Activated T-cell treated with anti-CD3 and anti-CD28 coated beads, Interleukin-2, amount 50 U/mL, for 4 hours (primary cell): ENCODE measurements around the gene KRTAP9-8. TPM values are rescaled to one million over a fixed set of nuclear protein-coding genes. Genes with fewer than 3 reads are reported as not detected.
"Not testable (repeated sequence)": the region's sequence is repeated elsewhere in the genome, so short reads cannot be mapped to it uniquely, and the experiment has no call there.

Experiments
- ATAC-seq, 2 donors: fragments of 200-7000 bp; cut with Tn5 transposase; one replicate each; pipeline ENCODE4 v1.10.0; 2021
- DNase-seq: peaks from one replicate; pipeline ENCODE4 v3.0.0-alpha.2; 2020
- H3K27me3 Mint-ChIP-seq: one replicate; pipeline ENCODE4 v1.8.0; 2021; ENCODE audit warnings: low read depth, mixed read lengths
- H3K36me3 Mint-ChIP-seq: one replicate; pipeline ENCODE4 v1.8.0; 2022; ENCODE audit warnings: mixed read lengths; ENCODE audit not compliant: insufficient read depth
- H3K4me1 Mint-ChIP-seq: one replicate; pipeline ENCODE4 v1.8.0; 2021; ENCODE audit warnings: low read depth, mixed read lengths
- H3K4me3 Mint-ChIP-seq: one replicate; pipeline ENCODE4 v1.8.0; 2021; ENCODE audit warnings: mild to moderate bottlenecking, moderate library complexity, mixed read lengths
- H3K9me3 Mint-ChIP-seq: one replicate; pipeline ENCODE4 v1.8.0; 2021; ENCODE audit warnings: mixed read lengths
- total RNA-seq, 3 donors: library from RNA; stranded (reverse); gene quantifications; one replicate each; pipeline ENCODE4 v1.2.1, GENCODE V29; 2021

KRTAP9-8 gene
- total RNA-seq, 3 donors from 2014 or later, result not detected

GRCh38 chr17:41232399-41233105 lies 5.2 kb upstream of the KRTAP9-8 start, which contains the start of gene KRTAP9-3:
TSS of gene KRTAP9-3 (plus strand) at chr17:41232449. CDS start at chr17:41232502, 53 bp downstream.
- ATAC-seq, H3K4me1 Mint-ChIP-seq, H3K9me3 Mint-ChIP-seq, H3K4me3 Mint-ChIP-seq, DNase-seq, H3K36me3 Mint-ChIP-seq: not testable (repeated sequence)
- peaks cover 13% of the 10 kb centered on the region for H3K27me3 Mint-ChIP-seq

- H3K4me3 Mint-ChIP-seq, H3K27me3 Mint-ChIP-seq, H3K9me3 Mint-ChIP-seq, H3K4me1 Mint-ChIP-seq, ATAC-seq, H3K36me3 Mint-ChIP-seq, DNase-seq: not testable (repeated sequence)
Observed at GRCh38 chr17:41237116-41237515, 683 bp upstream of the KRTAP9-8 start.

- H3K4me3 Mint-ChIP-seq, DNase-seq, H3K27me3 Mint-ChIP-seq, H3K4me1 Mint-ChIP-seq, H3K9me3 Mint-ChIP-seq, H3K36me3 Mint-ChIP-seq, ATAC-seq: not testable (repeated sequence)
Observed at GRCh38 chr17:41246995-41247787, 9.4 kb downstream of the KRTAP9-8 start.

- ATAC-seq, DNase-seq, H3K4me1 Mint-ChIP-seq, H3K9me3 Mint-ChIP-seq, H3K4me3 Mint-ChIP-seq, H3K27me3 Mint-ChIP-seq, H3K36me3 Mint-ChIP-seq: not testable (repeated sequence)
Observed at GRCh38 chr17:41249637-41250240, 11.9 kb downstream of the KRTAP9-8 start, which contains the start of gene KRTAP9-4. TSS of gene KRTAP9-4 (plus strand) at chr17:41249687. CDS start at chr17:41249721, 34 bp downstream.

GRCh38 chr17:41251261-41251660 lies 13.5 kb downstream of the KRTAP9-8 start:
- H3K4me3 Mint-ChIP-seq, result no peak overlapping the region
- H3K9me3 Mint-ChIP-seq, result no peaks in the 10 kb centered on the region
- no peaks in the 10 kb centered on the region for H3K36me3 Mint-ChIP-seq
- peaks cover 14% of the 10 kb centered on the region for H3K27me3 Mint-ChIP-seq
- H3K4me1 Mint-ChIP-seq, result no peaks in the 10 kb centered on the region
- no peak for ATAC-seq
- no peak for DNase-seq

- DNase-seq, result no peak
- Mint-ChIP-seq H3K4me3 (no peak overlapping the region), H3K27me3 (peaks cover 27% of the 10 kb centered on the region), H3K4me1 (no peaks in the 10 kb centered on the region), H3K36me3 (no peaks in the 10 kb centered on the region), H3K9me3 (no peaks in the 10 kb centered on the region)
- ATAC-seq, result no peak
Observed at GRCh38 chr17:41254861-41255260, 17.1 kb downstream of the KRTAP9-8 start.

- not testable (repeated sequence) for H3K36me3 Mint-ChIP-seq, DNase-seq, H3K4me3 Mint-ChIP-seq, H3K4me1 Mint-ChIP-seq, H3K9me3 Mint-ChIP-seq, ATAC-seq
- H3K27me3 Mint-ChIP-seq, result peaks cover 27% of the 10 kb centered on the region
Observed at GRCh38 chr17:41255381-41256290, 17.8 kb downstream of the KRTAP9-8 start, which contains the start of gene KRTAP9-9. TSS of gene KRTAP9-9 (plus strand) at chr17:41255384.

- Mint-ChIP-seq H3K27me3 (peaks cover 31% of the 10 kb centered on the region), H3K36me3 (no peaks in the 10 kb centered on the region), H3K4me1 (peaks cover 12% of the 10 kb centered on the region), H3K9me3 (no peaks in the 10 kb centered on the region), H3K4me3 (no peak overlapping the region)
- DNase-seq (no peak), ATAC-seq (no peak)
Observed at GRCh38 chr17:41256291-41256685, 18.5 kb downstream of the KRTAP9-8 start.

GRCh38 chr17:41258406-41258805 lies 20.6 kb downstream of the KRTAP9-8 start:
- ATAC-seq, result no peak
- H3K4me1 Mint-ChIP-seq, result peaks cover 18% of the 10 kb centered on the region
- H3K4me3 Mint-ChIP-seq, result no peak overlapping the region
- no peaks in the 10 kb centered on the region for H3K9me3 Mint-ChIP-seq
- no peak for DNase-seq
- peaks cover 24% of the 10 kb centered on the region for H3K27me3 Mint-ChIP-seq
- H3K36me3 Mint-ChIP-seq, result no peaks in the 10 kb centered on the region

- Mint-ChIP-seq H3K27me3 (peaks cover 9% of the 10 kb centered on the region), H3K36me3 (no peaks in the 10 kb centered on the region), H3K4me1 (peaks cover 20% of the 10 kb centered on the region), H3K4me3 (no peak overlapping the region), H3K9me3 (no peaks in the 10 kb centered on the region)
- DNase-seq, result no peak
- ATAC-seq, result no peak
Observed at GRCh38 chr17:41263212-41263611, 25.4 kb downstream of the KRTAP9-8 start.

GRCh38 chr17:41264599-41264998 lies 26.8 kb downstream of the KRTAP9-8 start:
- DNase-seq (no peak), ATAC-seq (no peak)
- H3K27me3 Mint-ChIP-seq, result peaks cover 6% of the 10 kb centered on the region
- no peaks in the 10 kb centered on the region for H3K36me3 Mint-ChIP-seq
- H3K4me3 Mint-ChIP-seq, result no peak overlapping the region
- no peaks in the 10 kb centered on the region for H3K9me3 Mint-ChIP-seq
- peaks cover 20% of the 10 kb centered on the region for H3K4me1 Mint-ChIP-seq

- ATAC-seq (no peak), DNase-seq (no peak)
- Mint-ChIP-seq H3K27me3 (peaks cover 6% of the 10 kb centered on the region), H3K4me3 (no peak within 1 kb of the TSS), H3K36me3 (no peaks in the 10 kb centered on the region), H3K4me1 (peaks cover 20% of the 10 kb centered on the region), H3K9me3 (no peaks in the 10 kb centered on the region)
Observed at GRCh38 chr17:41265078-41265477, 27.3 kb downstream of the KRTAP9-8 start, which contains the start of gene KRTAP9-6. TSS of gene KRTAP9-6 (plus strand) at chr17:41265378. CDS start at chr17:41265378, 0 bp downstream.

GRCh38 chr17:41267711-41268110 lies 29.9 kb downstream of the KRTAP9-8 start:
- H3K4me3 Mint-ChIP-seq, result no peak overlapping the region
- ATAC-seq (no peak), DNase-seq (no peak)
- H3K4me1 Mint-ChIP-seq, result peaks cover 2% of the 10 kb centered on the region
- no peaks in the 10 kb centered on the region for H3K36me3 Mint-ChIP-seq
- H3K9me3 Mint-ChIP-seq, result no peaks in the 10 kb centered on the region
- no peaks in the 10 kb centered on the region for H3K27me3 Mint-ChIP-seq
